SU-DHL-6 (cell line): ENCODE data around the gene RBM3.
"Not testable (repeated sequence)": the region's sequence is repeated elsewhere in the genome, so short reads cannot be mapped to it uniquely, and the experiment has no call there.

ENCODE experiments used
- H2AFZ ChIP-seq: fragments of 200-600 bp; sonication (generic); 2 replicates; pipeline ENCODE4 v1.6.1; 2014; ENCODE audit warnings: low read depth, mild to moderate bottlenecking, moderate library complexity, mixed read lengths, antibody characterized with exemption, low read length; ENCODE audit not compliant: severe bottlenecking
- H3F3A ChIP-seq: fragments of 200-600 bp; shearing (Covaris generic); 2 replicates; pipeline ENCODE4 v1.6.0; 2016; ENCODE audit warnings: antibody characterized with exemption, mild to moderate bottlenecking; ENCODE audit not compliant: insufficient read depth
- H3K27ac ChIP-seq: fragments of 200-600 bp; sonication (generic); 2 replicates; pipeline ENCODE4 v1.5.1; 2016; ENCODE audit warnings: low read depth, mild to moderate bottlenecking, low read length, moderate library complexity, mixed read lengths
- H3K27me3 ChIP-seq: fragments of 200-600 bp; sonication (generic), shearing (Covaris generic); 2 replicates; pipeline ENCODE4 v1.6.0; 2014; ENCODE audit warnings: mild to moderate bottlenecking, low read length
- H3K36me3 ChIP-seq: fragments of 200-600 bp; sonication (generic); 2 replicates; pipeline ENCODE4 v1.6.1; 2014; ENCODE audit warnings: mild to moderate bottlenecking, low read length, mixed read lengths
- H3K4me2 ChIP-seq: fragments of 300-600, 200-600 bp; shearing (Covaris generic), sonication (generic); 2 replicates; pipeline ENCODE4 v1.6.0; 2014; ENCODE audit warnings: low read length, low read depth, mild to moderate bottlenecking; ENCODE audit not compliant: poor library complexity, severe bottlenecking
- H3K4me3 ChIP-seq: fragments of 200-600 bp; sonication (generic); 2 replicates; pipeline ENCODE4 v1.5.1; 2014; ENCODE audit warnings: antibody characterized with exemption, low read length, mild to moderate bottlenecking, mixed read lengths; ENCODE audit not compliant: insufficient read depth, poor library complexity, severe bottlenecking
- H3K79me2 ChIP-seq: fragments of 200-600 bp; sonication (generic); 2 replicates; pipeline ENCODE4 v1.6.1; 2014; ENCODE audit warnings: mild to moderate bottlenecking, low read length, moderate library complexity; ENCODE audit not compliant: insufficient read depth
- H3K9ac ChIP-seq: fragments of 200-600 bp; sonication (generic); 2 replicates; pipeline ENCODE4 v1.7.0; 2014; ENCODE audit warnings: mild to moderate bottlenecking, low read length
- H3K9me2 ChIP-seq: fragments of 200-600 bp; sonication (generic); replicated peaks from 2 replicates; pipeline ENCODE4 v1.6.1; 2014; ENCODE audit warnings: low read length; ENCODE audit not compliant: insufficient read depth
- H3K9me3 ChIP-seq: fragments of 200-600 bp; sonication (generic); 2 replicates; pipeline ENCODE4 v1.6.1; 2014; ENCODE audit warnings: low read length, mixed read lengths; ENCODE audit not compliant: insufficient read depth
- H4K20me1 ChIP-seq: fragments of 200-600 bp; sonication (generic); 2 replicates; pipeline ENCODE4 v1.6.1; 2014; ENCODE audit warnings: low read depth, mild to moderate bottlenecking, antibody characterized with exemption, low read length, moderate library complexity, mixed read lengths
- CTCF ChIP-seq: fragments of 200-600 bp; sonication (generic); IDR thresholded peaks from one replicate; pipeline ENCODE4 v1.5.1; 2017; ENCODE audit warnings: antibody characterized with exemption, mild to moderate bottlenecking, low read length, moderate library complexity; ENCODE audit not compliant: insufficient read depth, poor library complexity, severe bottlenecking
- EZH2phosphoT487 ChIP-seq: fragments of 200-600 bp; sonication (generic), shearing (Covaris generic); conservative IDR thresholded peaks from 2 replicates; pipeline ENCODE4 v1.6.1; 2018; ENCODE audit warnings: mild to moderate bottlenecking, antibody characterized with exemption, low read length, moderate library complexity, mixed read lengths

The RBM3 gene

GRCh38 chrX:48540480-48540879 lies 33.8 kb upstream of the RBM3 start:
- peaks cover 12% of the 10 kb centered on the region for H3K79me2 ChIP-seq
- TF ChIP-seq EZH2phosphoT487, result no peak
- no peak for TF ChIP-seq CTCF
- peaks cover 5% of the 10 kb centered on the region; the same call in 1 of the 2 replicates for H3F3A ChIP-seq
- no peaks in the 10 kb centered on the region for H4K20me1 ChIP-seq
- H3K9ac ChIP-seq, result peak overlapping the region; percentile 75
- H3K27ac ChIP-seq, result no peak overlapping the region
- no peak overlapping the region for H2AFZ ChIP-seq
- no peaks in the 10 kb centered on the region for H3K9me2 ChIP-seq
- no peaks in the 10 kb centered on the region for H3K36me3 ChIP-seq
- no peaks in the 10 kb centered on the region for H3K9me3 ChIP-seq
- peak overlapping the region; percentile 70 for H3K4me2 ChIP-seq
- H3K4me3 ChIP-seq, result peak overlapping the region; percentile 77
- no peaks in the 10 kb centered on the region for H3K27me3 ChIP-seq

- no peak overlapping the region for H3K27ac ChIP-seq
Measured at GRCh38 chrX:48541140-48541814, 33.0 kb upstream of the RBM3 start.

GRCh38 chrX:48548871-48549270 lies 25.4 kb upstream of the RBM3 start:
- no peaks in the 10 kb centered on the region for H3K36me3 ChIP-seq
- H3K79me2 ChIP-seq, result no peaks in the 10 kb centered on the region
- H3K4me3 ChIP-seq, result no peak overlapping the region
- H4K20me1 ChIP-seq, result no peaks in the 10 kb centered on the region
- no peaks in the 10 kb centered on the region for H3K9me3 ChIP-seq
- TF ChIP-seq EZH2phosphoT487, result no peak
- TF ChIP-seq CTCF, result no peak
- H3K4me2 ChIP-seq, result no peak overlapping the region
- no peak overlapping the region for H2AFZ ChIP-seq
- H3K27me3 ChIP-seq, result no peaks in the 10 kb centered on the region
- no peak overlapping the region for H3K27ac ChIP-seq
- no peaks in the 10 kb centered on the region for H3K9me2 ChIP-seq
- H3F3A ChIP-seq, result no peaks in the 10 kb centered on the region
- no peak overlapping the region for H3K9ac ChIP-seq

More at GRCh38 chrX:48541140-48541814, 33.0 kb upstream of the RBM3 start:
- no peak overlapping the region for H3K4me3 ChIP-seq
- H3K9ac ChIP-seq, result no peak overlapping the region
- H3K9me2 ChIP-seq, result no peaks in the 10 kb centered on the region
- H3F3A ChIP-seq, result peaks cover 5% of the 10 kb centered on the region; the same call in 1 of the 2 replicates
- peaks cover 12% of the 10 kb centered on the region for H3K79me2 ChIP-seq
- TF ChIP-seq CTCF (no peak), EZH2phosphoT487 (no peak)
- no peaks in the 10 kb centered on the region for H3K36me3 ChIP-seq
- H3K27me3 ChIP-seq, result no peaks in the 10 kb centered on the region
- H3K4me2 ChIP-seq, result peak overlapping the region; percentile 0
- no peaks in the 10 kb centered on the region for H3K9me3 ChIP-seq
- H4K20me1 ChIP-seq, result no peaks in the 10 kb centered on the region
- no peak overlapping the region for H2AFZ ChIP-seq

- H3K36me3 ChIP-seq, H3K27me3 ChIP-seq, H3K9me2 ChIP-seq, H3K9me3 ChIP-seq, H3K4me2 ChIP-seq, H3K4me3 ChIP-seq, H3K27ac ChIP-seq, H2AFZ ChIP-seq, H3K79me2 ChIP-seq, H4K20me1 ChIP-seq, H3F3A ChIP-seq, H3K9ac ChIP-seq: not testable (repeated sequence)
Measured at GRCh38 chrX:48555731-48556325, 18.5 kb upstream of the RBM3 start.
